ENCODE measurements around the gene DNHD1.

DNA sequence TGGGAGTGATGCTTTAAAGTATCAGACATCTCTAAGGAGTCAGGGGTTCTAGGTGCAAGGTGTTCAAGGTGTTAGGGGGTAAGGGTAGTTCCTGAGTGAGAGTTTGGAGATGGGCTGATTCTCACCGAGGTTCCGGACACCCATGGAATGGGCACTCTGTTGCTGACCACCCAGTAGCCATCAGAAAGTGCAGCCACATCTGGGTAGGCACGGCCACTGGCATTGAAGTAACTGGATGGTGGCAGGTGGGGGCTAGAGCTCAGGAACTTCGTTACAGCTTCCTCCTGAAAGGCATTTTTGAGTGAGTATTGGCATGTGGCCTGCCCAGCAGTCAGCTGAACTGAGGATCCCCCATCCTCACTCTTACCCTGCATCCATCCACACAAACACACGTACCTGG lies 118.0 kb downstream of the DNHD1 start:
- TF ChIP-seq, protein P1, sequence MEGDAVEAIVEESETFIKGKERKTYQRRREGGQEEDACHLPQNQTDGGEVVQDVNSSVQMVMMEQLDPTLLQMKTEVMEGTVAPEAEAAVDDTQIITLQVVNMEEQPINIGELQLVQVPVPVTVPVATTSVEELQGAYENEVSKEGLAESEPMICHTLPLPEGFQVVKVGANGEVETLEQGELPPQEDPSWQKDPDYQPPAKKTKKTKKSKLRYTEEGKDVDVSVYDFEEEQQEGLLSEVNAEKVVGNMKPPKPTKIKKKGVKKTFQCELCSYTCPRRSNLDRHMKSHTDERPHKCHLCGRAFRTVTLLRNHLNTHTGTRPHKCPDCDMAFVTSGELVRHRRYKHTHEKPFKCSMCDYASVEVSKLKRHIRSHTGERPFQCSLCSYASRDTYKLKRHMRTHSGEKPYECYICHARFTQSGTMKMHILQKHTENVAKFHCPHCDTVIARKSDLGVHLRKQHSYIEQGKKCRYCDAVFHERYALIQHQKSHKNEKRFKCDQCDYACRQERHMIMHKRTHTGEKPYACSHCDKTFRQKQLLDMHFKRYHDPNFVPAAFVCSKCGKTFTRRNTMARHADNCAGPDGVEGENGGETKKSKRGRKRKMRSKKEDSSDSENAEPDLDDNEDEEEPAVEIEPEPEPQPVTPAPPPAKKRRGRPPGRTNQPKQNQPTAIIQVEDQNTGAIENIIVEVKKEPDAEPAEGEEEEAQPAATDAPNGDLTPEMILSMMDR (IDR thresholded peaks at IDR 0.05): no peak
- no peak for TF ChIP-seq POLR2AphosphoS5 (IDR thresholded peaks at IDR 0.05; ENCODE audit: insufficient read depth in 1 of 2, low read depth in 1 of 2)
- no peak for TF ChIP-seq POLR2A (IDR thresholded peaks at IDR 0.05)

All from vagina (tissue), 2 donors.